ENCODE measurements around the gene MTA2. TPM values are rescaled to one million over a fixed set of nuclear protein-coding genes. Genes with fewer than 3 reads are reported as not detected.

The MTA2 gene
- total and polyA plus RNA-seq, 10 of the 15 experiments (the other 5 are each of a cell fraction or from before 2014, with no cell fraction given), result 6.7 to 201 (median 113) TPM

DNA sequence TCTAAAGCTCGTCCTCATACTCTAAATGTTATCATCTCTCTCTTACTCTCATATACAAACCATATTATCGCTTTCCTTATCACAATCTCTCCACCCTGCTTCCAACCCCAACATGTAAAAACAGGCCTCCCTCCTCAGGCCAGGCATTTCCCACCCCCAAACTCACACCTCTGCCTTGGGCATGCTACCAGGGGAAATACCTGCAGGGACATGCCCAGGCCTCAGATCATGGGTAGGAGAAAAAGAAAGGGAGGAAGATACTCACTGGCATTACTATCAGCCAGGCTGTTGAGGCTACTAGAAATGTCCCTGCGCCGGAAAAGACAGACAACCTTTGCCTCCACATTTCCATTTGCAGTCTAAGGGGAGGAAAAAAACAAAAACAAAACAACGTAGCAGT is 1.8 kb downstream of the MTA2 start:
- ATAC-seq (no peak), DNase-seq (ENCODE audit: low read depth, low spot score) (no peak), FAIRE-seq (no peak)
- Histone ChIP-seq H3K4me3 (peak overlapping the region; percentile 91), H3K4me1 (ENCODE audit: control insufficient read depth, insufficient read depth, low read length) (peaks cover 19% of the 10 kb centered on the region), H3K27ac (ENCODE audit: control insufficient read depth, insufficient read depth) (peak overlapping the region; percentile 97), H3K79me2 (ENCODE audit: control insufficient read depth, insufficient read depth, low read length) (peaks cover 40% of the 10 kb centered on the region), H3K27me3 (replicated peaks in 1 of 2; ENCODE audit: control insufficient read depth in 2 of 2, insufficient read depth in 2 of 2, low read length in 1 of 2) (no peaks in the 10 kb centered on the region), H2AFZ (ENCODE audit: control insufficient read depth, low read depth, low read length) (no peak overlapping the region), H3K9me3 (replicated peaks; ENCODE audit: control insufficient read depth, insufficient read depth, low read length) (no peaks in the 10 kb centered on the region), H3K36me3 (ENCODE audit: control insufficient read depth in 2 of 2, insufficient read depth in 2 of 2, low read length in 1 of 2) (peaks cover 28 to 42% of the 10 kb centered on the region in 2 experiments), H3K9ac (ENCODE audit: control insufficient read depth, insufficient read depth, low read length) (peak overlapping the region; percentile 99), H3K4me2 (ENCODE audit: control insufficient read depth, insufficient read depth) (peak overlapping the region; percentile 99), H4K20me1 (ENCODE audit: control insufficient read depth, insufficient read depth) (no peaks in the 10 kb centered on the region; the same call in 1 of the 2 replicates)
- ChIA-PET SMC1A (ENCODE audit: uncharacterized antibody, unreplicated experiment) (interaction anchor here (0.6 to 3.1 kb wide), 9 partner anchors 8 to 261 kb away, joined by 3 to 30 read pairs (median 3); partner anchors contain the start of genes C11orf98 and TUT1), CTCF (interaction anchor here (0.9 to 2.7 kb wide), 9 partner anchors 8 to 95 kb away, joined by 3 to 27 read pairs (median 4); partner anchors contain the start of genes C11orf98, CSKMT, EEF1G and LBHD1), POLR2A (interaction anchor here (0.5 to 2.4 kb wide), 17 partner anchors 12 to 786 kb away, joined by 3 to 16 read pairs (median 5); partner anchors contain the start of genes B3GAT3, C11orf98, CSKMT and EEF1G), RAD21 (ENCODE audit: unreplicated experiment) (interaction anchor here (1.1 to 3.9 kb wide), 10 partner anchors 8 to 281 kb away, joined by 3 to 36 read pairs (median 4); partner anchors contain the start of genes B3GAT3, C11orf98, CSKMT and EEF1G)
- 0 out of 2 replicates have a peak, but pooled peaks have one; percentile 12 for TF ChIP-seq POLR2A (IDR thresholded peaks at IDR 0.05; ENCODE audit: low read depth, low read length)
- no peak for TF ChIP-seq YY1 (IDR thresholded peaks at IDR 0.05; ENCODE audit: low read depth, low read length)
- TF ChIP-seq TCF3 (IDR thresholded peaks at IDR 0.05; ENCODE audit: borderline replicate concordance, insufficient read depth, low read depth, low read length), result no peak
- TF ChIP-seq IRF4 (IDR thresholded peaks at IDR 0.05; ENCODE audit: low read depth, low read length), result no peak
- TF ChIP-seq, protein P1, sequence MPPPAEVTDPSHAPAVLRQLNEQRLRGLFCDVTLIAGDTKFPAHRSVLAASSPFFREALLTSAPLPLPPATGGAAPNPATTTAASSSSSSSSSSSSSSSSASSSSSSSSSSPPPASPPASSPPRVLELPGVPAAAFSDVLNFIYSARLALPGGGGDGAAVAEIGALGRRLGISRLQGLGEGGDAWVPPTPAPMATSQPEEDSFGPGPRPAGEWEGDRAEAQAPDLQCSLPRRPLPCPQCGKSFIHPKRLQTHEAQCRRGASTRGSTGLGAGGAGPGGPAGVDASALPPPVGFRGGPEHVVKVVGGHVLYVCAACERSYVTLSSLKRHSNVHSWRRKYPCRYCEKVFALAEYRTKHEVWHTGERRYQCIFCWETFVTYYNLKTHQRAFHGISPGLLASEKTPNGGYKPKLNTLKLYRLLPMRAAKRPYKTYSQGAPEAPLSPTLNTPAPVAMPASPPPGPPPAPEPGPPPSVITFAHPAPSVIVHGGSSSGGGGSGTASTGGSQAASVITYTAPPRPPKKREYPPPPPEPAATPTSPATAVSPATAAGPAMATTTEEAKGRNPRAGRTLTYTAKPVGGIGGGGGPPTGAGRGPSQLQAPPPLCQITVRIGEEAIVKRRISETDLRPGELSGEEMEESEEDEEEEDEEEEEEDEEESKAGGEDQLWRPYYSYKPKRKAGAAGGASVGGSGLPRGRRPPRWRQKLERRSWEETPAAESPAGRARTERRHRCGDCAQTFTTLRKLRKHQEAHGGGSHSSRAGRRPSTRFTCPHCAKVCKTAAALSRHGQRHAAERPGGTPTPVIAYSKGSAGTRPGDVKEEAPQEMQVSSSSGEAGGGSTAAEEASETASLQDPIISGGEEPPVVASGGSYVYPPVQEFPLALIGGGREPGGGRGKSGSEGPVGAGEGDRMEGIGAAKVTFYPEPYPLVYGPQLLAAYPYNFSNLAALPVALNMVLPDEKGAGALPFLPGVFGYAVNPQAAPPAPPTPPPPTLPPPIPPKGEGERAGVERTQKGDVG (CRISPR knock-in tag; IDR thresholded peaks at IDR 0.05), result no peak
- no peak for TF ChIP-seq ZNF622 (IDR thresholded peaks at IDR 0.05)
- 0 out of 2 replicates have a peak, but pooled peaks have one; percentile 28 for TF ChIP-seq MXI1 (IDR thresholded peaks at IDR 0.05; ENCODE audit: low read depth, low read length)
- intact Hi-C loops (cut with micrococcal nuclease; ENCODE audit: unreplicated experiment), result loop anchor here (1.0 to 10.0 kb wide), 4 partner anchors 9 to 235 kb away; partner anchors contain the start of genes BSCL2, GNG3, HNRNPUL2 and STX5
- in situ Hi-C loops (cut with MboI), result no loop called here
- BruUV-seq (replicated peaks), result TSS peak; percentile 51
- 21% methylated on average over 5 of the region's 5 CpGs for WGBS (ENCODE audit: insufficient coverage, insufficient replicate concordance, low lambda C conversion rate, missing lambda C conversion rate)

Measured in GM12878 (cell line).